Measurements from ENCODE around the gene NDEL1.

DNA sequence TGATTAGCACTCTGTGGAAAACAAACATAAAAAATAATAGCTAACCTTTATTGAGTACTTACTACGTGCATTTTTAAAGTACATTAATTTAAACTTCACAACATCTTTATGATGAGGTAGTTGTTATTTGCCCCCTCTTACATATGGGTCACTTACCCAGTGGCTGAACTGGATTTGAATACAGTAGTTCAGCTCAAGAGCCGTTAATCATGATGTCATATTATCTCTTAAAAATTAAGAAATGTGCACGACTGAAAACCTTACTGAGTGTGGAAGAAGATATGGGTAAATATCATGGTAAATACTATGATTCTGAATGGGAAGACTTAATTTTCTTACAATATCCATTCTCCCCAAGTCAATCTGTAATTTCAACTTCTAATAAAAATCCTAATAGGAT is 17.6 kb downstream of the NDEL1 start:
- TF ChIP-seq CTCF (conservative IDR thresholded peaks at IDR 0.05; ENCODE audit: low read depth, low read length) = no peak
- no peak for TF ChIP-seq EZH2 (IDR thresholded peaks at IDR 0.05; ENCODE audit: borderline replicate concordance, low read depth, low read length, poor library complexity, severe bottlenecking)

Data from A673 (cell line).